CD4-positive, alpha-beta T cell treated with Interferon alpha-2 for 1 hour (primary cell): ENCODE data around the gene RPS18.

Source experiments
- DNase-seq, 2 donors: peaks; one replicate each; pipeline ENCODE4 v3.0.0-alpha.2; 2020 to 2022

The RPS18 gene

DNA sequence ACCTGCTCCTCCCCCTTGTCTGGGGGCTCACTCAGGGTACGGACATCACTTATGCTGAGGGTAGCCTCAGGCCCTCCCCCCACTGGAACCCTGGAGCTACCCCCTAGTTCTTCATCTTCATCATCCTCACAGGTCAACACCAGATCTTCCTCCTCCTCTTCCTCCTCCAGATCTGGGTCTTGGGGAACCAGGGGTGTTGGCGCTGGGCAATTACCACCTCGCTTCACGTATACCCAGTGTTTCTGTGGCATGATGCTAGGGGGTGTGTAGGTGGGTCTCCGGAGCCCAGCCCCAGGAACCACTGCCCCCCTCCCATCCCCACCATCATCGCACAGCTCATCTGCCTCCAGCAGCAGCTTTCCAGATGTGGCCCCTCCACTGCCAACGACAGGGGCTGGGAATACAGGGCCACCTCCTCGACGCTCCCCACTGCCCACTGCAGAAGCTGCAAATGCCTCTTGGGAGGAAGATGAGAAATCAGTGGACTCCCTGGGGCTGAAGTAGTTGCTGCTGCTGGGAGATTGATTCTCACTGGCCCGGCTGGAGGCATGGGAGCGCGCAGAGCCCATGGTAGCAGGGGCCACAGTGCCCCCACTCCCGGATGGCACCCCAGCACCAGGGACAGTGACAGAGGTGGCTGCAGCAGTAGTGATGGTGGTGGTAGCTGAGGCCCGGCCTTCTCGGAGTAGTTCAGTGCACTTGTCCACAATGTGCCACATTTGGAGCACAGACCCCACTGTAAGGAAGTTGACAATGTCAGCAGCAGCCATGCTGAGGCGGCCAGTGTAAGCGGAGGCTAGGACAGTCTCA is 44.1 kb downstream of the RPS18 start:
- no peak for DNase-seq

GRCh38 chr6:33316603-33317418 is 44.9 kb downstream of the RPS18 start:
- DNase-seq, result peak in 1 of 2 donors; percentile 41

DNA sequence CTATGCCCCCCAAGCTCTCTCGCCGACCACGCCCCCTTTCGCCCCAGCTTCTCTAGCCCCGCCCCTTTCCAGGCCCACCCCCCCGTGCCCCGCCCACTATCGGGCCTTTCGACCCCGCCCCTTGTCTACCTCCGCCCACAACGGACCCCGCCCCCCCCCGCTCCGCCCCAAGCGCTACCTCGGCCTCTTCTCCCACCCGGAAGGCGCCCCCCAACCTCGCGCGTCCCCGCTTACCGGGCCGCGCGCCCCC is 45.5 kb downstream of the RPS18 start:
- DNase-seq, result no peak

- DNase-seq, result peak; percentile 97
Observed at GRCh38 chr6:33317669-33318425, 46.0 kb downstream of the RPS18 start, which contains the start of gene ZBTB22. Gene ZBTB22, minus strand, starts transcription at chr6:33317744. Its CDS starts 828 bp downstream, at chr6:33316916.

GRCh38 chr6:33318426-33319073 is 46.7 kb downstream of the RPS18 start:
- DNase-seq, result no peak

- no peak for DNase-seq
Observed at GRCh38 chr6:33319939-33320314, 48.1 kb downstream of the RPS18 start.

- DNase-seq, result no peak
Observed at GRCh38 chr6:33320315-33321181, 48.7 kb downstream of the RPS18 start.

DNA sequence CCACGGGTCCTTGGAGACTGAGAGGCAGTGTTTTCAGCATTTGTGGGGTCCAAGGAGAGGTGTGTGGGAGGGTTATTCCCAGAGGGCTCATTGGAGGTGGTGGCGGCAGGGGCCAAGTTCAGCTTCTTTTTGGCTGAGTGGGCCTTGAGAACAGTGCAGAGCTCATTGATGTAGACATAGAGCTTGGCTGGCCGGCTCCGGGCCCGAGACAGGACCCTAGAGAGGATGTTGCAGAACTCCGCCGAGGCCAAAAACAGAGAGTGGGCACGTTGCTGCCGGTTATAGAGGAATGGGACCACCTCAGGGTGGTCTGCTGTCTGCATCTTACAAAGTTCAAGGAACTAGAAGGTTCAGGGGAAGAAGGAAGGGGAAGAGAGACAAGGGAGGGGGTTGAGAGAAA is 49.4 kb downstream of the RPS18 start:
- no peak for DNase-seq

- DNase-seq, result no peak
Observed at GRCh38 chr6:33323623-33323948, 51.7 kb downstream of the RPS18 start.

GRCh38 chr6:33324125-33324524 is 52.2 kb downstream of the RPS18 start:
- no peak for DNase-seq
